ENCODE results near the gene CPA4.
"Not testable (repeated sequence)": the region's sequence is repeated elsewhere in the genome, so short reads cannot be mapped to it uniquely, and the experiment has no call there.

The CPA4 gene, protein sequence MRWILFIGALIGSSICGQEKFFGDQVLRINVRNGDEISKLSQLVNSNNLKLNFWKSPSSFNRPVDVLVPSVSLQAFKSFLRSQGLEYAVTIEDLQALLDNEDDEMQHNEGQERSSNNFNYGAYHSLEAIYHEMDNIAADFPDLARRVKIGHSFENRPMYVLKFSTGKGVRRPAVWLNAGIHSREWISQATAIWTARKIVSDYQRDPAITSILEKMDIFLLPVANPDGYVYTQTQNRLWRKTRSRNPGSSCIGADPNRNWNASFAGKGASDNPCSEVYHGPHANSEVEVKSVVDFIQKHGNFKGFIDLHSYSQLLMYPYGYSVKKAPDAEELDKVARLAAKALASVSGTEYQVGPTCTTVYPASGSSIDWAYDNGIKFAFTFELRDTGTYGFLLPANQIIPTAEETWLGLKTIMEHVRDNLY

DNA sequence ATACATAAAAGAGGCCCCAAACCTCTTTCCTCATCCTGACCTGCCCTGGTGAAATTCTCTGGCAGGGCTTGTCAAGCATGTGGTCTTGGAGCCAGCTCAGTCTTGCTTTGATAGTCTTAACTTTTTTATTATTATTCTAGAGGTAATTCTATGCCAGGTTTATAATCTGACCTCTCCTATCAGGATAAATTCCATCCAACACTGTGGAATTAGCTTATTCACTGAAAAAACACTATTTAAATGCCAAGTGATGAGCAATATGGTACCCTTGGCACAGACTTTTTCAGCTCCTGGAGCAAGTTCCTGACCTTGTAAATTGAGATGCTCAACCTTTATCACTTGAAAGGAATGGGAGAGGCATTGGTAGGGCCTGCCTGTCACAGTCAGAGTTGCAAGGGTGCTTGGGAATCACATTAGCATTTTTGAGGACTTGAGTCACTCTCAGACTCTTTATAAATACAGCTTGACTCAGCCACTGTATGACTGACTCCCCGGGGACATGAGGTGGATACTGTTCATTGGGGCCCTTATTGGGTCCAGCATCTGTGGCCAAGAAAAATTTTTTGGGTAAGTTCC, at the start of gene CPA4:
Gene CPA4, plus strand, starts transcription at position 480 of the 576 bp plus-strand sequence. Its CDS starts 20 bp downstream, at position 500.
- peak; percentile 96 for DNase-seq (ENCODE audit: low spot score)

DNA sequence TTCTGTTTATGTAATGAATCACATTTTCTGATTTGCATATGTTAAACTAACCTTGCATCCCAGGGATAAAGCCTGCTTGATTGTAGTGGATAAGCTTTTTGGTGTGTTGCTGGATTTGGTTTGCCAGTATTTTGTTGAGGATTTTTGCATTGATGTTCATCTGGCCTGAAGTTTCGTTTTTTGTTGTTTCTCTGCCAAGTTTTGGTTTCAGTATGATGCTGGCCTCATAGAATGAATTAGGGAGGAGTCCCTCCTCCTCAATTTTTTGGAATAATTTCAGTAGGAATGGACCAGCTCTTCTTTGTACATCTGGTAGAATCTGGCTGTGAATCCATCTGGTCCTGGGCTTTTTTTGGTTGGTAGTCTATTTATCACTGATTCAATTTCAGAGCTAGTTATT, 49.5 kb upstream of the CPA4 start:
- DNase-seq (ENCODE audit: low spot score), result not testable (repeated sequence)

DNA sequence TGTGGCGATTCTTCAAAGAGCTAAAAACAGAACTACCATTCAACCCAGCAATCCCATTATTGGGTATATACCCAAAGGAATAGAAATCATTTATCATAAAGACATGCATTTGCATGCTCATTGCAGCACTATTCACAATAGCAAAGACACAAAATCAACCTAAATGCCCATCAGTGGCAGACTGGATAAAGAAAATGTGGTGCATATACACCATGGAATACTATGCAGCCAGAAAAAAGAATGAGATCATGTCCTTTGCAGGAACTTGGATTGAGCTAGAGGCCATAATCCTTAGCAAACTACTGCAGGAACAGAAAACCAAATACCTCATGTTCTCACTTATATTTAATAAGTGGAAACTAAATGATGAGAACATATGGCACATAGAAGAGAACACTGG, 46.5 kb upstream of the CPA4 start:
- not testable (repeated sequence) for DNase-seq (ENCODE audit: low spot score)

DNA sequence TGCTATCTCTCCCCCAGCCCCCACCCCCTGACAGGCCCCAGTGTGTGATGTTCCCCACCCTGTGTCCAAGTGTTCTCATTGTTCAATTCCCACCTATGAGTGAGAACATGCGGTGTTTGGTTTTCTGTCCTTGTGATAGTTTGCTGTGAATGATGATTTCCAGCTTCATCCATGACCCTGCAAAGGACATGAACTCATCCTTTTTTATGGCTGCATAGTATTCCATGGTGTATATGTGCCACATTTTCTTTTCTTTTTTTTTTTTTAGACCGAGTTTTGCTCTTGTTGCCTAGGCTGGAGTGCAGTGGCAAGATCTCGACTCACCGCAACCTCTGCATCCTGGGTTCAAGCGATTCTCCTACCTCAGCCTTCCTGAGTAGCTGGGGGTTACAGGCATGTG, 44.1 kb upstream of the CPA4 start:
- not testable (repeated sequence) for DNase-seq (ENCODE audit: low spot score)

DNA sequence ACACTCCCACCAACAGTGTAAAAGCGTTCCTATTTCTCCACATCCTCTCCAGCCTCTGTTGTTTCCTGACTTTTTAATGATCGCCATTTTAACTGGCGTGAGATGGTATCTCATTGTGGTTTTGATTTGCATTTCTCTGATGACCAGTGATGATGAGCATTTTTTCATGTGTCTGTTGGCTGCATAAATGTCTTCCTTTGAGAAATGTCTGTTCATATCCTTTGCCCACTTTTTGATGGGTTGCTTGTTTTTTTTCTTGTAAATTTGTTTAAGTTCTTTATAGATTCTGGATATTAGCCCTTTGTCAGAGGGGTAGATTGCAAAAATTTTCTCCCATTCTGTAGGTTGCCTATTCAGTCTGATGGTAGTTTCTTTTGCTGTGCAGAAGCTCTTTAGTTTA, 43.3 kb upstream of the CPA4 start:
- DNase-seq (ENCODE audit: low spot score), result not testable (repeated sequence)

DNA sequence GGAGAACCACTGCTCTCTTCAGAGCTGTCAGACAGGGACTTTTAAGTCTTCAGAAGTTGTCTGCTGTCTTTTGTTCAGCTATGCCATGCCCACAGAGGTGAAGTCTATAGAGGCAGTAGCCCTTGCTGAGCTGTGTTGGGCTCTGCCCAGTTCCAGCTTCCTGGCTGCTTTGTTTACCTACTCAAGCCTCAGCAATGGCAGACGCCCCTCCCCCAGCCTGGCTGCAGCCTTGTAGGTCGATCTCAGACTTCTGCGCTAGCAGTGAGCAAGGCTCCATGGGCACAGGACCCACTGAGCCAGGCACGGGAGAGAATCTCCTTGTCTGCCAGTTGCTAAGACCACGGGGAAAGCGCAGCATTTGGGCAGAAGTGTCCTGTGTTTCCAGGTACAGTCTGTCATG, 38.4 kb upstream of the CPA4 start:
- no peak for DNase-seq (ENCODE audit: low spot score)

DNA sequence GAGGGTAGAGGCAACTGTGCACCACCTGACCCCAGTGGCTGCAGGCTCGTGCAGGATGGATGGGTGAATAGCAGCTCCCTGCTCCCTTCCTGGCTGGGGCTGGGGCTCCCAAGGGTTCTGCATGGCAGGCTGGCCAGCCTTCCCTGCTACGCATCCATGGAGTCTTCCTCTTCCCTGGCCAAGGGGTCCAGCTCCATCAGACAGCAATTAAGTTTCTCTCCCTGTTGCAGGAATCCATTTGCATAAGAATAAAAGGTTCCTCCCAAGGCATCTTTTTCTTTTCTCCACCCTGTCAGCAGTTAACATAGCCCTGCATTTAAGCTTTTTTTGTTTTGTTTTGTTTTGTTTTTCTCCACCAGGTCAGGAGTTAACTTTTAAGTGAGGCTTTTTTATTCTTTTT, 36.3 kb upstream of the CPA4 start:
- DNase-seq (ENCODE audit: low spot score), result no peak

DNA sequence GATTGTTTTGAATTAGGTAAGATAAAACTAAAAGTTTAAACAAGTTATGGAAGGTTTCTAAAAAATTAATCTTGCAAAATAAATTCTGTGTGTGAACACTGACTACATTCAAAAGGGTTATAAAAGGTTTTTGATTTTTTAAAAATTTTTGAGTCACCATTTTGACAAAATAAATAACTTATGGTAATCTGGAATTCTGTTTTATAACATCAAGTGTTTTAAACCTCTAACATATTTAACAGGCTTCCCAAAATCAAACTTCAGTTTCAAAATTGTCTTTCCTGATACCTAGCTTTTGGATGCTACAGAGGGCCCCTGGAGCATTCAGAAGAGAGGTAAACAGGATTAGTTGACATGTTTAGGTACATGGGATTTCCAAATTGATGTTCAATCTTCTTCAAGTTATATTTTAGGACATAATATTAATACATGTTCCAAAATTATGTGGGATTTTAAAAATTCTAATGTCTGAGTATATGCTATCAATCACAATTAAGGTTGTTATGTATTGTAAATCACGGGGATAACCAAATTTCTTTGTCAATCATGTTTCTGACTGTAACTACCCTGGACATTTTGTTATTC, 34.4 kb upstream of the CPA4 start:
- no peak for DNase-seq (ENCODE audit: low spot score)

DNA sequence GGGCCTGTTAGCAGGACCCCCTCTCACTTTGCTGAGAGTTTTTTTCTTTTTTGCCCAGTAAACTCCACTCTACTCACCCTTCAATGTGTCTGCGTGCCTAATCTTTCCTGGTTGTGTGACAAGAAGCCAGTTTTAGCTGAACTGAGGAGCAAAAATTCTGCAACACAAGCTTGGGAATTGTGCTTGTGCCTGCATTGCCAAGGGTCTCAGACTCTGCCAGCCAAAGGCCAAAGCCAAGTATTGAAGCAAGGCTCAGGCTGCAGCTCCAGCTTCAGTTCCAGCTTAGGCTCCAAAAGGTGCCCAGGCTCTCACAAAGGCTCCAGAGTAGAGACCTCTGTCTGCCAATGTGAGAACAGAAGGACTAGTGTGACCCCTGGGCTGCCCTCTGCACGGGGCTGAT, 30.5 kb upstream of the CPA4 start:
- DNase-seq (ENCODE audit: low spot score), result no peak

DNA sequence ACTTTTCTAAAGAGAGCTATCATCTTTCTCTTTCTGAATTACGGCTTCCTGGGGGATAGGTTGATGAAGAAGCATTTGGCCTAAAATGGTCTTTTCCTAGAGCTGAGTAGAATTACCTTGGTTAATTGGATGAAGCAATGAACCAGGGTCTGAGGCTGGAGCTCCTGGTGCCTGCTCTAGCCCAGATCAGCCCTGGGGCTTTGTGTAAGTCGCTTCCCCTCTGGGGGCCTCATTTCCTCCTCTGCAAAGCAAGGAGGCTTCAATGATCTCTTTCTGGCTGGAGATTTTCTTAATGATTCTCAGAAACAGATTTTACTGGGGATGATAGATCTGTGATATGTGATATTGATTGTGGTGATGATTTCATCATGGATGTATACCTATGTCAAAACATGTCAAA, 29.8 kb upstream of the CPA4 start:
- DNase-seq (ENCODE audit: low spot score), result no peak

DNA sequence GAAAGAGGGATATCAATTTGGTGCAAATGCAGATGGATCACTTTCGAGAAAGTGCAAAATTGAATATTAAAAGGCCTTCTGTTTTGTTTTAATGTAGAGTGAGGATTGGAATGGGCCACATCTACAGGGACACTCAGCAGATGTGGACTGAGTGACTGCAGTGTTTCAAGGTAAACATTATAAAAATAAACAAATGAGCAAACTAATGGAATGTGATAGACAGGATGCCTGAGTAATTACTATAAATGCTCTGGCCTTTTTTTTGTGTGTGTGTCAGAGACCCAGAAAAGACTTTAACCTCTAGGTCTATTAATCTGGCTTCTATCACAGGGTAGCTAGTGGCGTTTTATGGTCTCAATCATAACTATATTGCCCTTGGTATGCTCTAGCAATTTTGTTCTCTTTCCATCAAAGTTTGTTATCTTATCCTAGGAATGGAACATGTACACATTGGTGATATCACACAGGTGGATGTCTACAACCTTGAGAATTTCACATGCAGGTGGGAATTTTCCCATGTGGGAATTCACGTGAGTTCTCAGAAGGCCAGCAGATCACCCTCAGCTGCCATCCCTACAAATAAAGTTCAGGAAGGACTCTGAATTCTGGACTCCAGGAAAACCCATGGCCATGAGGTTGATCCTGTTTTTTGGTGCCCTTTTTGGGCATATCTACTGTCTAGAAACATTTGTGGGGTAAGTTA, 26.6 kb upstream of the CPA4 start, which contains the start of gene CPA2:
Gene CPA2, plus strand, starts transcription at position 606 of the 703 bp plus-strand sequence. Its CDS starts 19 bp downstream, at position 625.
- no peak for DNase-seq (ENCODE audit: low spot score)

DNA sequence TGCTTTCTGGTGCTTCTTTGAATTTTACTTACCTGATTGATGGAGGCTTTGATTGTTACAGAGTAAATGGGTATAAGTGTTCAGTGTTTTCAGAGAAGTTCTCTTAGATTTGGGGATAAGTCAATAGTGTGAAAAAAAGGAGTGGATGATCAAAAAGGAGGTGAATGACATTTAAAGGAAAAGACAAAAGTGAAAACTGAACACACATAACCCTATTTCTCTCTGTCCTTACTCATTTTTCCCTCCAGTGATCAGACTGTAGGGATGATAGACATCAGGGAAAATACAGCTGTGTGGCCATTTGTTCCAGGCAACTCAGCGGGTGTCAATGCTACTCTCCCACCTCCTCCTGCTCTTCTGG, 26.0 kb upstream of the CPA4 start:
- DNase-seq (ENCODE audit: low spot score), result no peak

DNA sequence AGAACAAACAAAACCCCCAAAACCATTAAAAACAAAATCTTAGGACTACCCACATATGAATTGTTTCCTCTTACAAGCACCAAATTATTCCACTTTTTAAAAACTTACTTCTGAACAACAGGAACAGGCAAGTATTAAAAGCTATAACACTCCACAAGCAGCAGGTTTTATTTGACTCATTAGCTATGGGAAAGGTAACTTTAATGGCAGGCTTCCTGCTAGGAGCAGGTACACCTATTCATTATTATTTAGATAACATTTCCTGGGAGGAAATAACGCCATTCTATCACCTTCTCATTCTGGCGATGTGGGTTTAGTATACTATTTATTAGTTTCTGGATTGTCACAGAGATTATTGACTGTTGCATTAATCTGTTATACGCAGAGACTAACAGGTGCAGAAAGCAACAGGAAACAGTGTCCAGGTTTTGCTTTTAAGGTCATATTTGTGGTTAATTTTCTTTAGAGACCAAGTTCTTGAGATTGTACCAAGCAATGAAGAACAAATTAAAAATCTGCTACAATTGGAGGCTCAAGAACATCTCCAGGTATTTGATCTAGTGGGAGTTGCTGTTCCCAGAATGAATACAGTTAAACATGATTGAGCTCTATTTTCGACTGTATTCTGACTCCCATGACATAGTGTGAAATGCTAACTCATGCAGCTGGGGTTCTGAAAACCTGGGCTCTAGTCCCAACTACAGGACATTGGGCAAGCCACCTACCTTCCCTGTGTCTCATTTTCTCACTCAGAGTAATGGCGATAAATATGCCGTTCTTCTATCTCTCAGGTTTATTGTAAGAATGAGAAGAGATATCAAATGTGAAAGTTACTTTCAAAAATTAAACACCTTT, 24.3 kb upstream of the CPA4 start:
- DNase-seq (ENCODE audit: low spot score), result no peak

DNA sequence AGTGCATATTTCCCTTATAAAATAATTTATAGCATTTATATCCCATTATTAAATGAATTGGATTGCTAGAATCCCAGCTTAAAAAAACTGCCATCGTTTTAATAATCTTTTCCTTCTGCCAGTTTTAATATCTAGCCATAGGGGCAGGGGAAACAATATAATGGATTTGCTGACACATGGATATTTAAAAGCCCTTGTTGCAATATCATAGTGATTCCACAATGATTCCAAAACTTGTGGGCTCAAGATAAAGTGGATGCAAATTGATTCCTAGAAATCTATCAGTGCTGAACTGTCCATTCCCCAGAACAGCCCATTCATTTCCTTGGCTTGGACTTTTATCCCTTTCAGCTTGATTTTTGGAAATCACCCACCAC, 23.7 kb upstream of the CPA4 start:
- no peak for DNase-seq (ENCODE audit: low spot score)

DNA sequence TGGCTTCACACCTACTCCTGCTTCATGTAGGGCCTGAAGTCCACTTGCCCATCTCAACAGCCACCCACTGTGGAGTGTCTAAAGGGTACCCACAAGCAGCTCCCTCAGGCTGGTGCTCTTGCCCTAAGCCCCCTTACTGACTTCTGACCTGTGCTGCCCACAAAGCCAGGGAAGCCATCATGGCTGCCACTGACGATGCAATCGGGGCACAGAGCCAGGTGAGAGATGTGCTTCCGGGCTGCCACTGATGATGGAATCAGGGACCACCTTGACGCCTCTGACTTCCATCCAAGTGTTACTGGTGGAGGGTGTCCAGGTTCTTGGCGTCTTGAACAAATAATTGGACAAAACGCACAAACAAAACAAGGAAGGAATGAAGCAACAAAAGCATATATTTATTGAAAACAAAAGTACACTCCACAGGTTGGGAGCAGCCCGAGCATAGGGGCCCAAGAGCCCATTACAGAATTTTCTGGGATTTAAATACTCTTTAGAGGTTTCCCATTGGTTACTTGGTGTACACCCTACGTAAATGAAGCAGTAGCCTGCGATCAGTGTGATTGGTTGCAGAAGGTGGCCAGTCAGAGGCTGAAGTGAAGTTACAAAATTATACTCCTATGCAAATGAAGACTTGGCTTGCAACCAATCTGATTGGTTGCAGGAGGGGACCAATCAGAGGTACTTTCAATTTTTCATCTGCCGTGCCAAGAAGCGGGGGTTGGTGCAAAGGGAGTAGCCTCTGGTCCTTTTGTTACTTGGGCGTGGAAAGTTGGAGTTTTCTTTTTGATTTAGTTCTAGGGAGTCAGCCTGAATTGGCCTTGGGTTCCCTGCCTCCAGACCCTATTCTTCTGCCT, 21.8 kb upstream of the CPA4 start:
- DNase-seq (ENCODE audit: low spot score), result no peak

DNA sequence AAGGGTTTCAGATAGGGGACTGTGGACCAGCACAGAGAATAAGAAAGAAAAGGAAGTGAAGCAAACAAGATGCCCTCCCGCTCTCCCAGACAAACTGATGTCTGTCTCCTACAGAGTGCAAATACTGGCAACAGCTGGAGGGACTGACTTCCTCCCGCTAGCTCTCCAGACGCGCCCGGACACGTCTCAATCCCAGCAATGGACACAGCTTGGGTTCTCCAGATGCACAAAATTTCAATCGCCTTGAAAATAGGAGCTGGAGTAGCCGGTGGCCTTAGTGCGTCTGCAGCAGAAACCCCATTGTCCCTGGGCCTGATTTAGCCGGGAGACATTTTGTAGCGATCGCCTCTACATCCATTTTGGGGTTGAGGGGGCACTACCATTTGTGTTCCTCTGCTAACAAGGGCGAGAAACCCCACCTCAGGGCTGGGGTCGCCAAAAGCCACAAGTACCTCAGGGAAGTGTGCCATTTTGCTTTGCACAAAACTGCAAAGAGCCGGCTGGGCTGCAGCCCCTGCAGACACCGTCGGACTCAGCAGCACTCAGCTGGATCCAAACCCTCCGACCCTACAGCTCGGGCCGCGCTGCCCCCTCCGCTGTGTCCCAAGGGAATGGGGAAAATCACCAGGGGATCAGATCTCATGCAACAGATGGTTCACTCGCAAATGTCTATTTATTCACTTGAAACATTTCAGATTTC, 20.4 kb upstream of the CPA4 start:
- no peak for DNase-seq (ENCODE audit: low spot score)

DNA sequence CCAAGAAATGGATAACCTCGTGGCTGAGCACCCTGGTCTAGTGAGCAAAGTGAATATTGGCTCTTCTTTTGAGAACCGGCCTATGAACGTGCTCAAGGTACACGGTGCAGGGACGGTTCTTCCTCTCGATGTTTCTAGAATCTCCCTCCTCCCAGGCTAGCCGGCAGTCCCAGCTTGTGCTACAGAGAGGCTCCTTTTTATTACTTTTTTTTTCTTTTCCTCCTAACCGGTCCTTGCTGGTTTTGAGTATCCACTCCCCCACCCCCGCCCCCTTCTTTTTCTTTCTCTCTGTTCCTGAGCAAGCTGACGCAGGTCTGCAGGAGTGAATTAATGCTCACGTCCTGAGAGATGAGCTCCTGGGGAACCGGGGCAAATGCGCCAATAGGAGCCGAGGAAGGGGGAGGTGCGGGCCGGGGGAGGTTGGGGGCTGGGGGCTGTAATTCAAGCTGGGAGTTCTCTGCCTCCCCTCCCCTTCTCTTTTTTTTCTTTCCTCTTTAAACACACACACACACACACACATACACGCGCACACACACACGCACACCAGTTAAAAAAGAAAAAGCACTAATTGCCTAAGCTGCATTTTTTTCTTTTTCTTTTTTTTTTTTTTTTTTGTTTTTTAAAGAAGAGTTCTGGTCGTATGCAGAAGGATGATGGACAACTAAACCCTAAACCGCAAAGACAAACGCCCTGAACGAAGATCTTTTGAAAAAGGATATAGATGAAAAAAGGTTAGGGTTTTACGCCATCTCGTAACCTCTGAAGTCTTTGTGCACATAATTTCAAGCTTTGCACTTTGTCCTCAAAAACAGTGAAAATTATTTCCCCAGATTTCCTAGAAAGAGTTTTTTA, 19.7 kb upstream of the CPA4 start:
- DNase-seq (ENCODE audit: low spot score), result no peak

DNA sequence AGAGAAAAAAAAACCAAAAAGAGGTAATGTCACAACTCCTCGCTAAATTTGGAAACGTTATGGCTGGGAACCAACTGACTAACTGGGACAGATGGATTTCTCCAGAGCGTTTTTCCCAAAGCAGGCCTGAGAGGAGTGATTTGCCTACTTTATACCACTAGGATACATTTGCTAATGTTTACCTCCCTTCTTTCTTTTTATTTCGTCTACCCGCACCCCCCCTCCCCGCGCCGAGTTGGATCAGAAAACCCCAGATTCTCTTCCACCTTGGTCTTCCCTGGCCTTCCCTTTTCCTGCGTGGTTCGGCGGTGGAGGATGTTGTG, 19.1 kb upstream of the CPA4 start:
- DNase-seq (ENCODE audit: low spot score), result no peak

DNA sequence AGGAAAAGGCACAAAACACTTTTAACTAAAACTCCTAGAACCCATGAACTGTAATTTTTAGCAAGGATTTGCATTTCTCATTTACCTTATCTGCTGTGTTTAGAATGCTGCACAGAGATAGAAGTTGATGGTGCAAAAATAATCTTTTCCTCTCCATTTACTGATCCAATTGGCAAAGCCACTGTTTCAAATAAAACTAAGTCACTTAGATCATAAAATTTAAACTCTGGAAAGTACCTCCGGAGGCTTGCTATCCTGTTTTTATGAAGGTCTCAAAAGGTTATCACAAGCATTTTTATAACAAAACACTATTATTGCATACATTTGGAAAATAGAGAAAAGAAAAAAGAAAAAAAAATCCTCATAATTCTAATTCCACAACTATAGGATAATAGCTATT, 18.7 kb upstream of the CPA4 start:
- no peak for DNase-seq (ENCODE audit: low spot score)

Data from RKO (cell line).